HT1080 (cell line): ENCODE results near the gene UBIAD1. TPM values are rescaled to one million over a fixed set of nuclear protein-coding genes. Genes with fewer than 3 reads are reported as not detected.

Experiments
- DNase-seq: peaks from one replicate; pipeline ENCODE4 v3.0.0-alpha.2; 2015; ENCODE audit warnings: low read depth
- polyA plus RNA-seq, 2 experiments: library from polyadenylated mRNA; depleted of rRNA; stranded (reverse); fragments of >200 nt; gene quantifications; 2 replicates each; pipeline ENCODE4 v1.2.3, GENCODE V29; 2015
- total RNA-seq: library from RNA; depleted of rRNA; stranded (reverse); fragments of >200 nt; shearing (Covaris generic); gene quantifications from 2 replicates; pipeline ENCODE4 v1.2.3, GENCODE V29; 2014; rRNA removed

The UBIAD1 gene
- total RNA-seq = 19.0 and 21.2 TPM in 2 replicates
- 20.3 and 23.0 TPM in 2 replicates for polyA plus RNA-seq (2015; cell fraction: cytosol; rRNA removed)
- 14.6 and 16.5 TPM in 2 replicates for polyA plus RNA-seq (2015; cell fraction: nucleus; rRNA removed)

- peak; percentile 77 for DNase-seq
Observed at GRCh38 chr1:11272832-11273594, at the start of gene UBIAD1. TSS of gene UBIAD1 (plus strand) at chr1:11273198. CDS start at chr1:11273532, 334 bp downstream.

- DNase-seq = no peak
Observed at GRCh38 chr1:11227106-11228077, 45.6 kb upstream of the UBIAD1 start.

- no peak for DNase-seq
Observed at GRCh38 chr1:11229203-11229602, 43.8 kb upstream of the UBIAD1 start.

GRCh38 chr1:11233208-11233607 lies 39.8 kb upstream of the UBIAD1 start:
- DNase-seq = no peak

- no peak for DNase-seq
Observed at GRCh38 chr1:11237356-11237755, 35.6 kb upstream of the UBIAD1 start.

- no peak for DNase-seq
Observed at GRCh38 chr1:11238311-11238710, 34.7 kb upstream of the UBIAD1 start.

GRCh38 chr1:11245248-11245647 lies 27.8 kb upstream of the UBIAD1 start:
- no peak for DNase-seq

- no peak for DNase-seq
Observed at GRCh38 chr1:11245904-11246719, 26.9 kb upstream of the UBIAD1 start.

- no peak for DNase-seq
Observed at GRCh38 chr1:11248169-11248568, 24.8 kb upstream of the UBIAD1 start.

- DNase-seq = no peak
Observed at GRCh38 chr1:11252538-11252937, 20.5 kb upstream of the UBIAD1 start.

GRCh38 chr1:11253226-11253625 lies 19.8 kb upstream of the UBIAD1 start:
- DNase-seq = no peak

- DNase-seq = no peak
Observed at GRCh38 chr1:11256299-11256698, 16.7 kb upstream of the UBIAD1 start.

GRCh38 chr1:11262171-11263049 lies 10.6 kb upstream of the UBIAD1 start, which contains the start of gene MTOR:
TSS of gene MTOR (minus strand) at chr1:11262551. CDS start at chr1:11259409, 3,142 bp downstream.
- DNase-seq = peak; percentile 100

GRCh38 chr1:11266268-11267074 lies 6.5 kb upstream of the UBIAD1 start:
- DNase-seq = no peak

GRCh38 chr1:11267350-11268337 lies 5.4 kb upstream of the UBIAD1 start:
- DNase-seq = peak; percentile 59

GRCh38 chr1:11272544-11272831 lies 510 bp upstream of the UBIAD1 start:
- DNase-seq = no peak

GRCh38 chr1:11273595-11274234 lies 717 bp downstream of the UBIAD1 start:
- DNase-seq = peak; percentile 12

- no peak for DNase-seq
Observed at GRCh38 chr1:11279152-11279551, 6.2 kb downstream of the UBIAD1 start.
